ENCODE results near the gene MLC1. TPM values are rescaled to one million over a fixed set of nuclear protein-coding genes. Genes with fewer than 3 reads are reported as not detected.

MLC1 gene
- total and polyA plus RNA-seq, 2 donors: 0.48 to 2.4 TPM

Other genes starting within 250 kb of the MLC1 start
- gene ZBED4, start 231.6 kb downstream of the MLC1 start, total RNA-seq: 9.9 TPM
- gene ZBED4, start 231.6 kb downstream of the MLC1 start, polyA plus RNA-seq: 6.4 TPM
- 7.6 TPM for gene ALG12, start 167.0 kb downstream of the MLC1 start, total RNA-seq
- gene ALG12, start 167.0 kb downstream of the MLC1 start, polyA plus RNA-seq: 9.1 TPM
- 25.8 TPM for gene CRELD2, start 166.8 kb downstream of the MLC1 start, total RNA-seq
- gene CRELD2, start 166.8 kb downstream of the MLC1 start, polyA plus RNA-seq: 24.3 TPM
- 36.0 TPM for gene PIM3, start 124.7 kb downstream of the MLC1 start, total RNA-seq
- 57.6 TPM for gene PIM3, start 124.7 kb downstream of the MLC1 start, polyA plus RNA-seq
- 5.9 TPM for gene IL17REL, start 72.7 kb downstream of the MLC1 start, total RNA-seq
- 2.4 TPM for gene IL17REL, start 72.7 kb downstream of the MLC1 start, polyA plus RNA-seq
- gene TTLL8, start 27.1 kb downstream of the MLC1 start, total RNA-seq: not detected
- not detected for gene TTLL8, start 27.1 kb downstream of the MLC1 start, polyA plus RNA-seq
- 0.14 TPM for gene MOV10L1, start 4.6 kb upstream of the MLC1 start, total RNA-seq
- 0.32 TPM for gene MOV10L1, start 4.6 kb upstream of the MLC1 start, polyA plus RNA-seq
- gene PANX2, start 85.3 kb upstream of the MLC1 start, total RNA-seq: 0.09 TPM
- 1.6 TPM for gene PANX2, start 85.3 kb upstream of the MLC1 start, polyA plus RNA-seq
- 31.1 TPM for gene TRABD, start 100.5 kb upstream of the MLC1 start, total RNA-seq
- gene TRABD, start 100.5 kb upstream of the MLC1 start, polyA plus RNA-seq: 102 TPM
- gene SELENOO, start 115.6 kb upstream of the MLC1 start, total RNA-seq: 17.4 TPM
- gene SELENOO, start 115.6 kb upstream of the MLC1 start, polyA plus RNA-seq: 62.1 TPM
- 29.2 TPM for gene TUBGCP6, start 159.6 kb upstream of the MLC1 start, total RNA-seq
- gene TUBGCP6, start 159.6 kb upstream of the MLC1 start, polyA plus RNA-seq: 96.6 TPM
- 11.6 TPM for gene HDAC10, start 165.8 kb upstream of the MLC1 start, total RNA-seq
- gene HDAC10, start 165.8 kb upstream of the MLC1 start, polyA plus RNA-seq: 61.6 TPM
- gene MAPK12, start 176.3 kb upstream of the MLC1 start, total RNA-seq: 2.2 TPM
- gene MAPK12, start 176.3 kb upstream of the MLC1 start, polyA plus RNA-seq: 8.2 TPM
- gene MAPK11, start 185.0 kb upstream of the MLC1 start, total RNA-seq: 3.7 TPM
- gene MAPK11, start 185.0 kb upstream of the MLC1 start, polyA plus RNA-seq: 17.7 TPM
- 13.1 TPM for gene PLXNB2, start 222.2 kb upstream of the MLC1 start, total RNA-seq
- 53.2 TPM for gene PLXNB2, start 222.2 kb upstream of the MLC1 start, polyA plus RNA-seq
- gene DENND6B, start 241.6 kb upstream of the MLC1 start, total RNA-seq: 1.4 TPM
- 8.3 TPM for gene DENND6B, start 241.6 kb upstream of the MLC1 start, polyA plus RNA-seq

All from thymus (tissue), 2 donors.